H1 (cell line): Measurements from ENCODE around the gene PLEKHA5. TPM values are rescaled to one million over a fixed set of nuclear protein-coding genes. Genes with fewer than 3 reads are reported as not detected.

Experiments
- polyA plus RNA-seq, 7 experiments: library from polyadenylated mRNA; depleted of rRNA in 3 of 7; stranded (reverse) in 5 of 7; unstranded in 2 of 7; fragments of >200 nt in 5 of 7; fragments of 200-250 nt in 2 of 7; gene quantifications; 1 replicate in 5 of 7; 2 replicates in 1 of 7; 4 replicates in 1 of 7; pipeline versions ENCODE4 v1.2.1 to v1.2.3, GENCODE V29; 2011 to 2013; ENCODE audit warnings: missing spikeins in 2 of 7, mixed read lengths in 2 of 7
- total RNA-seq: library from RNA; stranded (reverse); fragmentation: NEBNext Ultra II Directional; extraction: Animal tissue kit (Norgen Biotek cat#: 25700); gene quantifications from 2 replicates; pipeline ENCODE4 v1.2.1, GENCODE V29; 2021
- TF ChIP-seq, protein P1 (sequence below): IDR thresholded peaks from 2 replicates; pipeline ENCODE4 v1.6.1; 2012; ENCODE audit warnings: inconsistent platforms

PLEKHA5 gene
- total and polyA plus RNA-seq, 2 of the 8 experiments (the other 6 are each of a cell fraction or from before 2014, with no cell fraction given): 17.2 to 66.1 TPM

- TF ChIP-seq, protein P1, sequence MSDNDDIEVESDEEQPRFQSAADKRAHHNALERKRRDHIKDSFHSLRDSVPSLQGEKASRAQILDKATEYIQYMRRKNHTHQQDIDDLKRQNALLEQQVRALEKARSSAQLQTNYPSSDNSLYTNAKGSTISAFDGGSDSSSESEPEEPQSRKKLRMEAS: no peak
Measured at GRCh38 chr12:19095756-19096480, 33.6 kb upstream of the PLEKHA5 start (continued).
